Measurements from ENCODE around the gene PRPF6.
"Not testable (repeated sequence)": the region's sequence is repeated elsewhere in the genome, so short reads cannot be mapped to it uniquely, and the experiment has no call there.

The PRPF6 gene

GRCh38 chr20:63962426-63963347, 18.2 kb upstream of the PRPF6 start:
- no peak for DNase-seq

DNA sequence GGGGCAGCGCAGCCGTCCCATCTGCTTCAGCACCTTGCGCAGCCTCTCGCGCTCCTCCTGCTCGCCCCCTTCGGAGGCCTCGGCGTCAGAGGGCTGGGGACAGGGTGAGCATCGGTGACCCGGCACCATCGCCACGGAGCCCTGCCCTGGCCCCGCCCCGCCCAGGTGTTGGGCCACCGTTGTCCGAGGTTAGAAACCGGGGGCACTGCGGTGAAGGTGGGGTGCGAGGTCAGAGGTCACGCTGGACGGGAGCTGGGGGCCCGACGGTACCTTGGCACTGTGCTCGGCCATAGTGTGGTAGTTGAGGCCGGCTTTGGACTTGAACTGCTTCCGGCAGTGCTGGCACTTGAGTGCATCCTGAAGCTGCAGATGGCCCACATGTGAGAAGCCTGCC, 17.6 kb upstream of the PRPF6 start:
- DNase-seq = no peak

GRCh38 chr20:63963784-63964301, 17.1 kb upstream of the PRPF6 start:
- DNase-seq = no peak

DNA sequence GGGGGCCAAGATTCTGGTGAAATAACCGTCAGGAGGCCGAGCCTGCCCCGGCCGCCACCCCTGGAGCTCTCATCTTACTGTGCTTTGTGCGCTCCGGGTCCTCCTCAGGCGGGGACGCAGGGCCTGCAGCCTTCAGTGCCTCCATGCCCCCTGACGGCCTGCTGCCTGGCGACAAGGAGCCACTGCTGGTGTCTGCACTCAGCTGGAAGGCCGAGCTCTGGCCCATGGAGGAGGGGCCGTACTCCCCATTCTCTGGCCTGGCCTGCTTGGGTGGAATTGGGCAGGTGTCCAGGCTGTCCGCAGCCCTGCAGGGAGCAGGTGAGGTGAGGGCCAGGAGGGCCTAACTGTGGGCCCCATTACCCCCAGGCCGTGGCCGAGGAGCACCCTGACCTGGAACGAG, 16.5 kb upstream of the PRPF6 start:
- no peak for DNase-seq

GRCh38 chr20:63966172-63966943, 14.6 kb upstream of the PRPF6 start:
- no peak for DNase-seq

DNA sequence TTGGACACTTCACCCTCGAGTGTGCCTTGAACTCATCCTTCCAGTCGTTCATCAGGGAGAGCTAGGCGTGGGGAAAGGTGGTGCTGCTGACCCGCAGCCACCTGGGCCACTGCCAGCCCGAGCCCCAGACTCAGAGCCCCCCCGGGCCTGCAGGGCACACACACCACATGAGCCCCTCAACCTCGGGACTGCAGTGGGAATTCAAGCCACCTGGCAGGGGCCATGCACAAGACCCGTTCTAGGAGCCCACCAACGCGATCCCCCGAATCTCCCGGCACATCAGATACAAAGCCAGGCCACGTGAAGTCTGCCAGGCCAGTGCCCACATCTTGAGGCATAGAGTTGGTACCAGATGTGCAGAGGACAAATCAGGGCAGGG, 14.0 kb upstream of the PRPF6 start:
- no peak for DNase-seq

DNA sequence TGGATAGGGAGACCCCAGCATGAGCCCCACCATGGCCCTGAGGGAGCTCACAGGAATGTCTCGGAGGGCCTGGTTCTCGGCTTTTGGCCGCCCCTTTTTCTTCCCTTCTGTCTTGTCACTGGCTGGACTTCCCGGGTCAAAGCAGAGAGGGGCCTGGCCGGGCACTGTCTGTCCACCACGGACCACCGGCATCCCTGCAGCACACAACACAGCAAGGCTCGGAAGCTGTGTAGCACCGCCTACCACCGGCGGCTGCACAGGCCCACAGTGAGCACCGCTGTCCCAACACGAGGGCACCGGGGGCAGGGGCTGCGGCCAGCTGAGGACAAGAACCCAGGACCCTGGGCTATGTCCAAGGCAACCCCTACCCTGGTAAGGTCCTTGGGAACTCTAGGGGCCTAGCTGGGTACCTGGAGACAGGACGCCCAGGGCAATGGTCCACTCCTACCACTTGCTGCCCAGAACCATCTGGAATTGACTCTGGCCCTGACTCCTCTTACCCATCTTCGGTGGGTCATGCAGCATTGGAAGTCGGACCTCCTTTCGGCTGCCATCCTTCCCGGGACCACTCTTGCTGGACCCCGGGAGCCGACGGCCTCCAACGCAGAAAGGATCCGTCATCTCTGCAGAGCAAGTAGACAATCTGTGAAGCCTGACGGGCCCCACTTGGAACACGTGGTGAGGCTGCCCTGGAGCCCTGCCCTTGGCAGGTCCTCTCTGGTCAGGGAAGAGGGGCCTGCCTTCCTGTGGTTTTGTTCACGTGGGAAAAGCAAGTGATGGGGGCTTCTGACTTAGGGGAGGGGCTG, 13.4 kb upstream of the PRPF6 start:
- no peak for DNase-seq

DNA sequence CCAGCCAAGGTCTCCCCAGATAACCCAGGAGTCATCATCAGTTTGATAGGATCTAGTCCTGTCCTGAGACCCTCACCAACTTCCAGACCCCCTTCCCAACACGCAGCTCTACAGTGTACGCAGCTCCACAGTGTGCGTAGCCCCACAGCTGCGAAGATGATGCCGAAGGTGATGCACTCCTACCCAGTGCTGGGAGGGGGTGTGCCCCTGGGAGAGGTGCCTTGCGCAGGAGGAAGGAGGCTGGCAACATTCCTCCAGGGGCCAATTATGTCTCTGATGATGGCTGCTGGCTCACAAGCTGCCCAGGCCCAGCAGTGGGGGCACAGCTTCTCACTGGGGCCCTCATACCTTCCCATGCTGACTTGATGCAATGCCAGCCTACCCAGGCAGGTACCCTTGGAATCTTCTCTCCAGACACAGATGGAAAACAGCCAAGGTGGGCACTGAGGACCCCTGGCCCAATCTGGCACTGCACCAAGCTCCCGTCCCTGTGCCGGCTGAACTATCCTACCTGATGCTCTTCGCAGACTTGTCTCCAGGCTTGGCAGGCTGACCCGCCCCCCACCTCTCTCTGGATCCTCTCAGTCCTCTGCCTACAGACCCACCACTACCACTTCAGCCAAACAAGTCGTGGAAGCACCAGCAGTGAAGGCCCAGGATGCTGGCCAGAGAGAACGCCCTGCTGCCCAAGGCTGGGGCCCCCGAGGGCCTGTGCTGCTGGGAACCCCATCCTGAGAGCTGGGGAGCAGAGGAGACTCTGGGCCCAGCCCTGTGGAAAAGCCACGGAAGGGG, 12.6 kb upstream of the PRPF6 start:
- peak; percentile 25 for DNase-seq

- peak; percentile 61 for DNase-seq
These were observed 11.8 kb upstream of the PRPF6 start for GRCh38 chr20:63968928-63969760.

DNA sequence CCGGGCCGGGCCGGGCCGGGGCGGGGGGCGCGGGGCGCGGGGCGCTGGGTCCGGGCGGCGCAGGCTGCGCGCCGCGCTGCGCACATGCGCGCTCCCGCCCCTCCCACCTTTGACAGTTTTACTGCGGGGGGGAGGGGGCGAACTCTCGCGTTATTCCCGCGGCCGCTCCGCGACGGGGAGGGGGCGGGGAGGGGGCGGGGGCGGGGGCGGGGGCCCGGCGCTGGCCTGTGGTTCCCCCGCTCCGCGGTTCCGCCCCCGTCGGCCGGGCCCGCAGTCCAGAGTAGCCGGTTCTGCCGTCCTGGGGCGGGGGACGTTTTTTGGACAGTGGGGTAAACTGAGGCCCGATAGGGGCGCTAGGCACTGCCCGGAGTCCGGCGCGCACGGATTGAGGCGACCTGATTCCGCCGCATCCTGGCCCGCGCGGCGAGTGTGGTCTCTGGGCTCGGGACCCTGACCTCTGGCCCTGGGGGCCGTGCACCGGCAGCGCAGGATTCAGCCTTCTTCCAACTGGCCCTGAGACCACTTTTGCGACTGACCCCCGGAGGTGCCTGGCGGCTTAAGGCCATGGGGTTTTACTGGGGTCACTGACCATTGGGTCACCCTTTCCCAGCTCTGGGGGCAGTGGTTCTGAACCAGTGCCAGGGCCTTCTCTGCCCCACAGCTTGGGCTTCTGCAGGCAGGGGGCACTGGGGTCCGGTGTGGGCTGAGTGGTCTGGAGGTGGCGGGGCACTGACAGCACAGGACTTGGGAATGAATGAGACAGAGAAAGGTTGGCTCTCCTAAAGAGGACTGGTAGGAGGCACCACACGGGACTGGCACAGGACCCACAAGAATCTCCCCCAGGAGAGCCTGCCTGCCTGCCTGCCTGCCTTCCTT, 10.9 kb upstream of the PRPF6 start, which contains the start of gene ZNF512B:
Gene ZNF512B, minus strand, starts transcription at position 93 of the 876 bp plus-strand sequence. CDS start 1,980 bp downstream, outside the sequence.
- DNase-seq = peak; percentile 71

GRCh38 chr20:63970714-63971431, 10.1 kb upstream of the PRPF6 start:
- no peak for DNase-seq

DNA sequence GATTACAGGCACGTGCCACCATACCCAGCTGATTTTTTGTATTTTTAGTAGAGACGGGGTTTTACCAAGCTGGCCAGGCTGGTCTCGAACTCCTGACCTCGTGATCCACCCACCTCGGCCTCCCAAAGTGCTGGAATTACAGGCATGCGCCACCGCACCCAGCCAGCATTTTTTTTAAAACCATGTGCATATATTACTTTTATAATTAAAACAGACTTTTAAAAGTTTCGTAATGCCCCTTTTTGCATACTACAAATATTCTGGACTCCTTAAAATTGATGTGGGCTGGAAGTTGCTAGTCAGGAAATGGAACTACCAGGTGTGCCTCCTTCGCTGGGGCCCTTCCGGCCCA, 9.0 kb upstream of the PRPF6 start:
- DNase-seq = not testable (repeated sequence)

- DNase-seq = no peak
These were observed 8.4 kb upstream of the PRPF6 start for GRCh38 chr20:63972312-63973159.

DNA sequence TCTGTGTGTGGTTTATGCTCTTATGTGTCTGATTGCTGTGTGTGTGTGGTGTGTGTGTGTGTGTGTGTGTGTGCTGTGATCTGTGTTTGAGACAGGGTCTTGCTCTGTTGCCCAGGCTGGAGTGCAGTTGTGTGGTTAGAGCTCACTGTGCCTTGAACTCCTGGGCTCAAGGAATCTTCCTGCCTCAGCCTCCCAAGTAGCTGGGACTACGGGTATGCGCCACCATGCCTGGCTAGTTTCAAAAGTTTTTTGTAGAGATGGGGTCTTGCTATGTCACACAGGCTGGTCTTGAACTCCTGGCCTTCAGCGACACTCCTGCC, 7.8 kb upstream of the PRPF6 start:
- no peak for DNase-seq

DNA sequence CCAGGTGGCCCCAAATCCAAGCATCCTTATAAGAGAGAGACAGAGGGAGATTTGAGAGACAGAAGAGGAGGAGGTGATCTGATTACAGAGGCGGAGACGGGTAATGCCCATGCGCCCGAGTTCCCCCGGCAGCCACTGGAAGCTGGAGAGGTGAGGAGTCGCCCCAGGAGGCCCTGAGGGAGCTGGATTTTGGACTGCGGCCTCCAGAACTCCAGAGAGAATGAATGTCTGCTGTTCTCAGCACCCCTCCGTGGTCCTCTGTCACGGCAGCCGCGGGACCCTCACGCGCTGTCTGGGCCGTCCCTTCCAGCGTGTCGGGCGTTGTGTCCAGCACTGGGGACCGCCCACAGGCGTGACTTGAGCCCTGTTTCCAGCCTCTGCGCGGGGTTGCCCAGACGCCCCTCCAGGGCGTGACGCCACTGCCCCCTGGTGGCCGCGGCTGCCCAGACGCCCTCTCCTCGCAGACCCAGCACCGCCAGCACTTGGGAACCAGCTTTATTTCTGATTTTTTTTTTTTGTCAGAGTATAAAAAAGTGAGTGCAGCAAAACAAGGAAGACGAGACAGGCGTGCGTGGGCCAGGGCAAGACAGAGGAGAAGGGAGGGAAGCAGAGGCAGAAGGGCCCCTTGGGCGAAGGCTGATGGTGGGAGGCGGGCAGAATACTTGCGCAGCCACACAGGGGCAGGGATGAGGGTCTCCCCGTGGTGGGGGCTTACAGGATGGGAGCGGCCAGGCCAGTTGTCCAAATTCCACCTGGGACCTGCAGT, 7.1 kb upstream of the PRPF6 start:
- peak; percentile 85 for DNase-seq

GRCh38 chr20:63974402-63975200, 6.3 kb upstream of the PRPF6 start:
- peak; percentile 17 for DNase-seq

GRCh38 chr20:63976511-63976910, 4.4 kb upstream of the PRPF6 start:
- DNase-seq = not testable (repeated sequence)

Measured in activated T-cell treated with anti-CD3 and anti-CD28 coated beads, Interleukin-2, amount 50 U/mL, for 1 hour (primary cell).